OCI-LY3 (cell line): ENCODE measurements around the gene MTUS2.

ENCODE experiments used
- H2AFZ ChIP-seq: fragments of 200-600, 300-600 bp; shearing (Covaris generic); 2 replicates; pipeline ENCODE4 v1.6.0; 2014; ENCODE audit warnings: antibody characterized with exemption, low read depth, low read length
- H3K27ac ChIP-seq: fragments of 200-600, 300-600 bp; sonication (generic); 2 replicates; pipeline ENCODE4 v1.5.1; 2014; ENCODE audit warnings: mild to moderate bottlenecking, low read length, moderate library complexity, mixed read lengths
- H3K27me3 ChIP-seq: fragments of 200-600, 300-600 bp; sonication (generic); 2 replicates; pipeline ENCODE4 v1.6.1; 2014; ENCODE audit warnings: low read depth, low read length, mixed read lengths
- H3K36me3 ChIP-seq: fragments of 200-600, 300-600 bp; sonication (generic); replicated peaks from 2 replicates; pipeline ENCODE3; 2014; ENCODE audit warnings: low read depth, low read length, mixed read lengths
- H3K4me1 ChIP-seq: fragments of 300-600, 200-600 bp; sonication (generic); 2 replicates; pipeline ENCODE4 v1.6.1; 2014; ENCODE audit warnings: low read length, mixed read lengths
- H3K4me2 ChIP-seq: fragments of 200-600, 300-600 bp; sonication (generic); 2 replicates; pipeline ENCODE4 v1.6.1; 2014; ENCODE audit warnings: low read length, mixed read lengths
- H3K4me3 ChIP-seq: fragments of 300-600, 200-600 bp; sonication (generic); 2 replicates; pipeline ENCODE4 v1.5.1; 2014; ENCODE audit warnings: antibody characterized with exemption, mild to moderate bottlenecking, low read length, moderate library complexity
- H3K79me2 ChIP-seq: fragments of 300-600, 200-600 bp; shearing (Covaris generic); 2 replicates; pipeline ENCODE4 v1.6.1; 2014; ENCODE audit warnings: mild to moderate bottlenecking, low read length, mixed read lengths
- H3K9ac ChIP-seq: fragments of 300-600, 200-600 bp; shearing (Covaris generic); 2 replicates; pipeline ENCODE4 v1.6.0; 2014; ENCODE audit warnings: mild to moderate bottlenecking, low read length, moderate library complexity
- H3K9me3 ChIP-seq: fragments of 200-600, 300-600 bp; shearing (Covaris generic); 2 replicates; pipeline ENCODE4 v1.6.1; 2014; ENCODE audit warnings: low read length, mixed read lengths; ENCODE audit not compliant: insufficient read depth
- H4K20me1 ChIP-seq: fragments of 200-600, 300-600 bp; sonication (generic); 2 replicates; pipeline ENCODE4 v1.6.1; 2016; ENCODE audit warnings: low read length, mixed read lengths; ENCODE audit not compliant: insufficient read depth
- CTCF ChIP-seq: fragments of 200-600, 300-600 bp; sonication (generic); IDR thresholded peaks from 2 replicates; pipeline ENCODE4 v1.5.1; 2014; ENCODE audit warnings: antibody characterized with exemption, low read length, low read depth
- EZH2phosphoT487 ChIP-seq: fragments of 200-600 bp; shearing (Covaris generic); IDR thresholded peaks from 2 replicates; pipeline ENCODE4 v1.6.1; 2018; ENCODE audit warnings: antibody characterized with exemption, mixed run types, low read depth

Gene MTUS2

GRCh38 chr13:29397265-29397664 is 577.1 kb downstream of the MTUS2 start:
- Histone ChIP-seq H3K4me3 (no peak overlapping the region), H3K36me3 (no peaks in the 10 kb centered on the region), H3K4me1 (peaks cover 17% of the 10 kb centered on the region), H3K27me3 (peaks cover 4% of the 10 kb centered on the region; the same call in 1 of the 2 replicates), H3K27ac (no peak overlapping the region), H3K4me2 (no peak overlapping the region), H3K9ac (no peak overlapping the region), H3K9me3 (no peaks in the 10 kb centered on the region), H4K20me1 (no peaks in the 10 kb centered on the region), H2AFZ (no peak overlapping the region), H3K79me2 (no peaks in the 10 kb centered on the region)
- TF ChIP-seq CTCF (peak; percentile 26), EZH2phosphoT487 (no peak)

GRCh38 chr13:29402166-29402636 is 582.1 kb downstream of the MTUS2 start:
- H3K4me2 ChIP-seq, result no peak overlapping the region
- TF ChIP-seq CTCF (no peak), EZH2phosphoT487 (no peak)
- H2AFZ ChIP-seq, result peak overlapping the region; percentile 1; the same call in 1 of the 2 replicates
- H3K27me3 ChIP-seq, result no peaks in the 10 kb centered on the region
- H3K9me3 ChIP-seq, result no peaks in the 10 kb centered on the region
- no peaks in the 10 kb centered on the region for H4K20me1 ChIP-seq
- no peaks in the 10 kb centered on the region for H3K79me2 ChIP-seq
- H3K4me1 ChIP-seq, result peaks cover 49% of the 10 kb centered on the region
- no peaks in the 10 kb centered on the region for H3K36me3 ChIP-seq
- H3K4me3 ChIP-seq, result no peak overlapping the region
- no peak overlapping the region for H3K27ac ChIP-seq
- no peak overlapping the region for H3K9ac ChIP-seq

GRCh38 chr13:29405401-29405800 is 585.3 kb downstream of the MTUS2 start:
- peak overlapping the region; percentile 31; the same call in 1 of the 2 replicates for H3K9ac ChIP-seq
- no peak overlapping the region for H2AFZ ChIP-seq
- no peaks in the 10 kb centered on the region for H3K79me2 ChIP-seq
- H3K27me3 ChIP-seq, result no peaks in the 10 kb centered on the region
- H3K4me3 ChIP-seq, result peak overlapping the region; percentile 9; the same call in 1 of the 2 replicates
- no peaks in the 10 kb centered on the region for H4K20me1 ChIP-seq
- H3K9me3 ChIP-seq, result no peaks in the 10 kb centered on the region
- TF ChIP-seq CTCF (no peak), EZH2phosphoT487 (no peak)
- no peaks in the 10 kb centered on the region for H3K36me3 ChIP-seq
- peaks cover 32% of the 10 kb centered on the region for H3K4me1 ChIP-seq
- H3K4me2 ChIP-seq, result peak overlapping the region; percentile 62
- H3K27ac ChIP-seq, result peak overlapping the region; percentile 73

- H3K27me3 ChIP-seq, result no peaks in the 10 kb centered on the region
- no peaks in the 10 kb centered on the region for H4K20me1 ChIP-seq
- no peak overlapping the region for H3K4me2 ChIP-seq
- no peak overlapping the region for H3K27ac ChIP-seq
- no peak overlapping the region for H3K9ac ChIP-seq
- H3K79me2 ChIP-seq, result no peaks in the 10 kb centered on the region
- H2AFZ ChIP-seq, result no peak overlapping the region
- no peak for TF ChIP-seq CTCF
- no peak for TF ChIP-seq EZH2phosphoT487
- H3K4me3 ChIP-seq, result no peak overlapping the region
- peaks cover 7% of the 10 kb centered on the region for H3K36me3 ChIP-seq
- peaks cover 16% of the 10 kb centered on the region for H3K4me1 ChIP-seq
- no peaks in the 10 kb centered on the region for H3K9me3 ChIP-seq
These were observed 591.3 kb downstream of the MTUS2 start for GRCh38 chr13:29411481-29411880.
